ENCODE measurements around the gene RNU5B-1. TPM values are rescaled to one million over a fixed set of nuclear protein-coding genes. Genes with fewer than 3 reads are reported as not detected.

RNU5B-1 gene
- total RNA-seq, 1 donor from 2014 or later, result not detected

DNA sequence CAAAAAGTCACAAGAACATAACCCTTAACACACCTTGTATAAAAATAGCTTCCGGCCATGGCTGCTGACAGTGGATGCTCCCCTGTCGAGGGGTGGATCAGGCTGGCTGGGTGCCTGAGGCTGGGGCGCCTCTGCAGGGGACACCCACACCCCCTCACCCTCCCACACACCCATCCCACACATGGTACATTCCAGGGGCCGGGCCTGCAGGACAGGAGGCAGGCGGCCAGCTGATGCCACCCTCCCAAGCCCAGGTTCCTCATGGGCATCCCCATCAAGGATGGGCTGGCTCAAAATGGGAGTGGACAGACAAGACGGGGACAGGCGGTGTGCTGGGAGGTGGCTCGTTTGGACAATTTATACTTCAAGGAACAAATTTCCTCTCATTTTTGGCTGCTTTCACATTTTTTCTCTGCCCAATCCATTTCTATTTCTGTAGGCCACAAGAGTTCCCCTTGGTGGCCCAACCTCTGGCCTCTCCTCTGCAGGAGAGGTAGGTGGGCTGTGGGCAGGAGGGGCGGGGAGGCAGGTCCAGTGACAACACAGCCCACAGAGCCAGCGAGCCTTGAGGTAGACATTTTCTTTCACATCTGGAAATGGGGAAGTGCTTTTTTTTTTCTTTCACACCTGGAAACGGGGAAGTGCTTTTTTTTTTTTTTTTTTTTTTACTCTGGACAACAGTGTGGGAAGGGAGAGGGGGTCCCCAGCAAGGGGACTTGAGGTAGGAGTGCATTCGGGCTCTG, 23.3 kb downstream of the RNU5B-1 start:
- intact Hi-C loops (cut with micrococcal nuclease), result no loop called here

DNA sequence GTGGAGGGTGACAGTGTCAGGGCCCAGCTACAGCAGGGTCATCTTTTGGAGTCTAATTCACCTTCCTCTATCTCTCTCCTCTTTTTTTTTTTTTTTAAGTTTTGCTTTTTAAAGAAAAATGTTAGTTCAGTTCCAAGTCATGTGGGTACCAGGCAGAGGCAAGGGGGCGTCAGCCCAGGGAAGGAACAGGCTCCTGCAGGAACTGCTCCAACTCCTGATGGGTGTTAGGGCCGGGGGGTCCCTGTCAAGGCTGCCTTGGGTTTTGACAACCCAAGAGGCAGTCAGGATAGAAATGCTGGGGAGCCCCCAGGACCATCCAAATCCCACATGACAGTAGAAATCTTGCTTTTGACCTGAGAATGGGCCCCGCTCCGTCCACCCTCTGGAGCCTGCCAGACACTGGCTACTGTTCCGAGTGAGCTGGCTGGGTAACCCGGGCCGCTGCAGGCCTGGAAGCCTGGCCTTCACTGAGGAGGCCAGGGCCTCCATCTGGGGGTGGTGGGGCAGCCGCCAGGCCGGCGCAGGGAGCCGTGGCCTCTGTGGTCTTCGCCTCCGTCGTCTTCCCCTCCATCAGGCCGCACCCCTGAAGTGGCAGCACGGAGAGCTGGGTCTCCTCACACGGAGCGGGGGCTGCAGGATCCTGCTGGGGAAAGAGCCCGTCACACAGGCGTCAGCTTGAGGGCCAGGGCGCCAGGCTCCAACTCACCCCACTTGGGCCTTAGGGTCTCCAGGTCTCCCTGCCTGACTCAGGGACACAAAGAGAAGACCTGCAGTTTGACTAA, 24.2 kb downstream of the RNU5B-1 start:
- intact Hi-C loops (cut with micrococcal nuclease), result no loop called here

DNA sequence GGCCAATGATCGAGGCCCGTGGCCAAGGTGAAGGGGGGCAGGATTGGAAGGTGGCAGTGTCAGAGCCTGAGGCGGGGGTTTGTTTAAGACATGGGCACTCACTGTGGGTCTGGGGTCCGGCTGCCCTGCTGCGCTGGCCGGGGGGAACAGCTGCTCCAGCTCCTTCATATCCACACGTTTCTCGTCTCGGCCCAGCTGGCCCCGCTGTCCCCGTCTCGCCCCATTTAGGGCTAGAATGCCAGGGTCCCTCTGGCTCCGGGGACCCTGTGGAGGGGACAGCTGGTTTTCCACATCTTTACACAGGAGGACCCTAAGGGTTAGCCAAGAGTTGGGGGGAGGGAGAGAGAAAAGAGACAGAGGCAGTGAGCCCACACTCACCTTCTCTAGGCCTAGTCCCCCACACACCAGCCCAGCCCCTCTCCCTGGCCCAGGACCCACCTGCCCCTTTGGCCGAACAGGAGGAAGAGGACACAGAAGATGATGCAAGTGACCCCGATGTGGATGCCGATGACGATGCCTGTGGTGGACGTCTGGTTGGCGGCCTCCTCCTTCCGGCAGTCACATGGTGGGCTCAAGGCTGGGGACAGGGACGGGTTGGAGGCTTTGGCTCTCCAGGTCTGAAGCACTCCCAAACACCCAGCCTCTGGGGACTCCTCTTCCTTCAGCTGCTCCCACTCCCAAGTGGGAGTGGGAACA, 25.0 kb downstream of the RNU5B-1 start:
- intact Hi-C loops (cut with micrococcal nuclease), result no loop called here

DNA sequence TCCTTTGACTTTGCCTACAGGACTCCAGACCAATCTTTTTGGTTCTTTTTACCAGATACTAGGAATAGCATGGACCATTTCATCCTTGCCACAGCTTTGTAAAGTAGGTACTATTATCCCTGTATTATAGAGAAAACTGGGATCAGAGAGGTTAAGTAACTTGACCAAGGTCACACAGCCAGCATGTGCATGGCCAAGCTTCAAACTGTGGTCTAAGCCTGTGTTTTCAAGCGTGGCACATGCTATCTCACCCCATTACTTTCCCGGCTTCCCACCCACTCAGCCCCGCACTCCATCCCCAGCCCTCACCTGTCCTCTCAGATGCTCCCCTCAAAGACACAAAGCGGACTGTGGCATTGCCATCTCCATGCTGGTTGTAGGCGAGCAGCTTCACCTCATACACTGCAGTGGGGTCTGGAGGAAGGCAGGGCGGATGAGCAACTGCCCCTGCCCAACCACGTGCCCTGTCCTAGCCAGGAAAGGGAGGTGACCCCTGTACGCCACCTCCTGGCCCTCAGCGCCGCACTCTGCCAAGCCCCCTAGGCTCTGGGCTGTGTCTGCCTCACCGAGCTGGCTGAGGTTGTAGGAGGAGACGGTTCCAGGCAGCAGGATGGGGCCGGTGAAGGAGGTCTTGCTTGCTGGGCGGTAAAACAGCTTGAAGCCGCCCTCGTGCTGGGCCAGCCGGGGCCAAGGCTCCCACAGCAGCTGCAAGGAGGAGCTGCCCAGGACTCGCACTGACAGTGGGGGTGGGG, 25.7 kb downstream of the RNU5B-1 start:
- intact Hi-C loops (cut with micrococcal nuclease), result no loop called here

- intact Hi-C loops (cut with micrococcal nuclease), result no loop called here
These were observed 26.6 kb downstream of the RNU5B-1 start for GRCh38 chr15:65330934-65331645.

DNA sequence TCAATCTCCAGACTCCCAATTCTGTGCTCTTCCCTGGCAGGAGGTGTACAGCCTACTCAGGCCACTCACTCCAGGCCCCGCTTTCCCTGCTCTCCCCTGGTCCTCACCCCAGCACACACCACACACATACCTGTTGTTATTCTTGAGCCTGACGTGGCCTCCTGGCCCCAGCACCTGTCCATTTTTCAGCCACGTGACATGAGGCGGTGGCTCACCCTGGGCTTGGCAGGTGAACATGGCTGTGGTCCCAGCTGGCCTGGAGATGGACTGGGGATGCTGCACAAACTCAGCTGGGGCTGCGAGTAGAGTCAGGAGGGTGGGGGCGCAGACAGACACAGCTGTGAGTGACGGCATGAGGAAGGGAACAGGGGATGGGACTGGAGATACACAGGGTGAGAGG, 27.3 kb downstream of the RNU5B-1 start:
- intact Hi-C loops (cut with micrococcal nuclease), result no loop called here

- intact Hi-C loops (cut with micrococcal nuclease), result no loop called here
These were observed 28.1 kb downstream of the RNU5B-1 start for GRCh38 chr15:65332391-65333147.

DNA sequence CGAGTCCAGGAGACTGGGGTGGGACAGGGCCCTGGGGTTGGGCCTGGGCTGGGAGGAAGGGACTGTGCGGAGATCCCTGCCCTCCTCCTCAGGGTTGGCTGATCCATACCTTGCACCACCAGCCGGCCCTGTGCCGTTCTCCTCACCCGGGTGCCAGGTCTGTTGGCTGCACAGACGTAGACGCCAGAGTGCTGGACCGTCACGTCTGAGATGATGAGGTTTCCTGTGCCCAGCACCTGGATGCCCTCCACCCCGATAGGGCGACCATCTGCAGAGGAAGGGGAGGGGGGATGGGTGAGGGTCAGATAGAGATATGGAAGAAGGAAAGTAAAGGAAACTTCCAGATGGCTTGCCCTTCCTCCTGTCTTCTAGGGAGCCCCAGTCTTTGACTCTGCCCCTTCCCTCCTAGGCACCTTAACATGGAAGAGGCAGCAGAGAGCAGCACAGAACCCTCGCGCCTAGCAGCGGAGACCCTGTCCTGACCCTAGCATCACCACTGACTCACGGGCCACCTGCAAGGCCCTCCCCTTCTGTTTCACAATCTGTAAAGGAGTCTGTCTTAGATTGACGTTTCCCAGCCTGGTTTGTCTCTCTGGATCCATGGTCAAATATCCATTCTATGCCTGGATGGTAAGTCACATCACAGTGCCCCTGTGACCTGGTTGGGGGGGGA, 28.8 kb downstream of the RNU5B-1 start:
- intact Hi-C loops (cut with micrococcal nuclease), result no loop called here

DNA sequence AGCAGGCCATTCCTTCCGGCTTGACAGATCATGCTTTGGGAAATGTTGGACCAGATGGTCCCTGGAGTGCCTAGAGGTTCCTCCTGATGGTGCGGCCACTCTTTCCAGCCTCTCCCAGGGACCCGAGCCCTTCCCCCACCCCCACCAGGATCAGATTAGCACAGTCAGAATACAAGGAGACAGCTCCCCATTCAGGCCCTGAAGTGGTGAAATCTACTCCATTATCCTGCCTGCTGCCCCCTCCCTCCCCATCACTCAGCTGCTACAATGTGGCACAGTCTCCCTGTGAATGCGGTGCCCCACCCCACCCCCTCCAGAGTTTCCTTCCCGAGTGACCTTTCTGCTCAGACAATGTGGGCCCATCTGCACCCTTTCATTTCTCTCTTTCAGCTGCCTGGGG, 29.4 kb downstream of the RNU5B-1 start:
- intact Hi-C loops (cut with micrococcal nuclease), result no loop called here

DNA sequence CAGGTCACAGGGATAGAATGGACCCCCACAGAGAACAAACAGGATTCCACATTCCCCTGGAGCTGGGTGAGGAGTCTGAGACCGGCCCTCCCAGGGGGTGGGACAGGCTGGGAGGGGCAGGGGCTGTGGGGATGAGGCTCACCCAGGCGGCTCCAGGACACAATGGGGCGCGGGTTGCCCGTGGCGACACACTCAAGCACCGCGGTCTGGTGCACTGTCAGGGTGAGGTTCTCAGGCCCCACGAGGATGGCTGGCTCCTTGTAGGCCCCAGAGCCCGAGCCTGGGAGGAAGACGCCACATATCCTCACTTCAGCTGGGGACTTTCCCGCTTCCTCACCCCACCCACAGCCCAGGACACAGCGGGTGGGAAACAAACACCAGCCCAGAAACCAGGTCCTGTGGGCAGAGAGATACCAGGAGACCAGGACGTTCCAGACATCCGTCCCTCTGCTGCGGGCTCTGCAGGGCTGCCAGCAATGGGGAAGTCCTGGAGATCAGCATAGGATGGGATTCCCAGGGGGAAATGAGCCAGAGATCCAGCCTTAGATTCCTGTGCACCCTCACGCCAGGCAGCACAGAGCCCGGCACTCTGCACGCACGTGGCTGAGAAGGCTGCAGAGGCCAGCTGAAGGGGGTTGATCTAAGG, 30.2 kb downstream of the RNU5B-1 start:
- intact Hi-C loops (cut with micrococcal nuclease), result no loop called here

DNA sequence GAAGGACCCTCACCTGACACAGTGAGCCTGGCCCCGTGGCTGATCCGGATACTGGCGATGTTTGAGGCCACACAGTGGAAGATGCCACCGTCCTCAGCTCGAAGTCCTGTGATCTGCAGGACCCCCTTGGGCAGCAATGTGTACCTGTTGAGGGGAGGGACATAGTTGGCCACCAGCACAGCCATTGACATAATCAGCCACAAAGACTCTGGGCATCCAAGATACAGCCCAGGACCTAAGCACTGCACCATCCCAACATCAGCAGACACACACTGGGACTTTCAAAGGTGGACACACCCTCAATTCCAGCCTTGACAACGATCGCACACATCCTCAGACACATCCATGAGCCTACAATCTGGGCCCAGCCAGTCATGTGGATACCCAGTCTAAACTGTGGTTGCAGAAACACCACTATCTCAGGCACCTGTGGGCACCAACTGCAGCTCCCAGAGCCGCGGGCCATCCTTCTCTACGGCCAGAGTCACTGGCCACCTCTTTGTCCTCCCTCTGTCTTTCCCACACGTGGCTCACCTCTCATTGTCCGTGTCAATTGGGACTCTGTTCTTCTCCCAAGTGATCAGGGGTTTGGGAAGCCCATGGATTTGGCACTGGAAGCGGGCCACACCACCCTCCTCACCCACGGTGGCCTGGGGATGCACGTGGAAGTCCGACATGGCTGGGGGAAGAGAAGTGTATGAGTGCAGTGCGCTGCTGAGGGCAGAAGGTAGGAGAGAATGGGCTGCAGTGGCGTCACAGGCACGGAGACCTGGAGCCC, 31.0 kb downstream of the RNU5B-1 start:
- intact Hi-C loops (cut with micrococcal nuclease), result no loop called here

DNA sequence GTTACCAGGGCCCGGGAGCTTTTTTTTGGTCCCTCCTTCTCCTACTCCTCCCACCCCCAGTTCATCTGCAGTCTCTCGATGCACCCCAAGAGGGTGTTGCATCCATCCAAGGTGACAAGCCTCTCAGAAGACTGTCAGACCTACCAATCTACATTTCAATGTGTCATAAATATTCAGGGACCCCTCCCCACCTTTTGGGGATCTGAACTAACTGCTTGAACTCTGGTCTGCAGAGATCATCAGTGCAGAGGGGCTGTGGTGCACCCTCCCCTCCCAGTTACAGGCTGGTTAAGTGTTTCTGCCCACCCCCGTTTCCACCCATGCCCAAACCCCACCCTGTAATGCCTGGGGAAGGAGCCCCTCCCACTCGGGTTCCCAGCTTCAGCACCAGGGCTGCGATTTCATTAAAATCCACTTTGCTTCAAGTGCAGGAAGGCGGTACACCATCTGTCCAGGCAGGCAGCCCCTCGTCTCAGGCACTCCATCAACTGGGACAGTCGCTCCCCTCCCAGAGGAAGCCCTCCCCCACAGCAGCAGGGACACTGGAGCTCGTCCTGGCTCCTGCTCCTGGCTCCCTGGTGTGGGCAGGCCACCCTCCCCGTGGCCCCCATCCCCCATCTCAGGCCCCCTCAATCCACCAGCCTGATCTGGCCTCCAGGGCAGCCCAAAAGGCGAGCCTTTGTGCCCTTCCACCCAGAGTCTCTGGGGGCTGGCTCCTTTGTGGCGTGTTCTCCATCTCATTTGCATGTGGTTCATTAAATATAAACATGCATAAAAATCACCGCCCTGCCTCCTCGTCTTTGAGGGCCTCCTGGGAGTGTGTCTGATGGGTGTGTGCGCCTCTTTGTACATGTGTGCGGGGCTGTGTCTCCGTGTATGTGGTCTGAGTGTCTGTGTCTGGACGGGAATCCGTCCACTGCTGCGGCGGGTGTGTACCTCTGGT, 32.3 kb downstream of the RNU5B-1 start:
- intact Hi-C loops (cut with micrococcal nuclease), result no loop called here

- intact Hi-C loops (cut with micrococcal nuclease), result no loop called here
These were observed 33.1 kb downstream of the RNU5B-1 start for GRCh38 chr15:65337436-65338070.

GRCh38 chr15:65338366-65338765, 33.9 kb downstream of the RNU5B-1 start:
- intact Hi-C loops (cut with micrococcal nuclease), result no loop called here

DNA sequence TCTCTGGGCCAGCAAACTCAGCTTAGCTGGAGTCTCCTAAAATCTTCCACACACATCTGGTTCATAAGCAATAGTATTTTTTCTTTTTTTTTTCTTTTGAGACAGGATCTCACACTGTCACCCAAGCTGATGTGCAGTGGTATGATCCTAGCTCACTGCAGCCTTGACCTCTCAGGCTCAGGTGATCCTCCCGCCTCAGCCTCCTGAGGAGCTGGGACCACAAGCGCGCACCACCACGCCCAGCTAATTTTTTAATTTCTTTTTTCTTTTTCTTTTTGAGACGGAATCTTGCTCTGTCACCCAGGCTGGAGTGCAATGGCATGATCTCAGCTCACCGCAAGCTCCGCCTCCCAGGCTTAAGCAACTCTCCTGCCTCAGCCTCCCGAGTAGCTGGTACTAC, 34.3 kb downstream of the RNU5B-1 start:
- intact Hi-C loops (cut with micrococcal nuclease), result no loop called here

GRCh38 chr15:65339416-65339815, 34.9 kb downstream of the RNU5B-1 start:
- intact Hi-C loops (cut with micrococcal nuclease), result no loop called here

DNA sequence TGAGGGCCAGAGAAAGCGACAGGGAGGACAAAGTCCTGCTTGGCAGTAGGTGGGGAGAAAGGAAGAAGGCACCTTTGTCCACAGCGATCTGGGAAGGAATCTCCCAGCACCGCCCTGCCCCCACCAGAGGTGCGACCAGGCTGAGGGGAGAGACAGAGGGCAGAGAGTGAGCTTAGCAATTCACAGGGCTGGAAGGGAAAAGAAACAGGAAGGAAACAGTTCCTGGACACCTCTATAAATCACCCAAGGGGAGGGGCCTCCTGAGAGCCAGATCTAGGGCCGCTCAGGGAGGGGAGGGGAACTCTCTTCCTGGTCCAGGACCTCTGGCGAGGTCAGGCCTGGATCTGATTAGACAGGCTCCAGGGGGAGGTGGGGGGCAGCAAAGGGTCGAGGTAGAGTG, 35.4 kb downstream of the RNU5B-1 start:
- intact Hi-C loops (cut with micrococcal nuclease), result no loop called here

All from T-helper 1 cell treated with Interleukin-12 subunit alpha and Interleukin-12 subunit beta and Interleukin-4 antibody, amounts not matched to agents 30 ng/mL and 1 ng/mL, for 36 hours (primary cell).